ENCODE data around the gene CTSA.

DNA sequence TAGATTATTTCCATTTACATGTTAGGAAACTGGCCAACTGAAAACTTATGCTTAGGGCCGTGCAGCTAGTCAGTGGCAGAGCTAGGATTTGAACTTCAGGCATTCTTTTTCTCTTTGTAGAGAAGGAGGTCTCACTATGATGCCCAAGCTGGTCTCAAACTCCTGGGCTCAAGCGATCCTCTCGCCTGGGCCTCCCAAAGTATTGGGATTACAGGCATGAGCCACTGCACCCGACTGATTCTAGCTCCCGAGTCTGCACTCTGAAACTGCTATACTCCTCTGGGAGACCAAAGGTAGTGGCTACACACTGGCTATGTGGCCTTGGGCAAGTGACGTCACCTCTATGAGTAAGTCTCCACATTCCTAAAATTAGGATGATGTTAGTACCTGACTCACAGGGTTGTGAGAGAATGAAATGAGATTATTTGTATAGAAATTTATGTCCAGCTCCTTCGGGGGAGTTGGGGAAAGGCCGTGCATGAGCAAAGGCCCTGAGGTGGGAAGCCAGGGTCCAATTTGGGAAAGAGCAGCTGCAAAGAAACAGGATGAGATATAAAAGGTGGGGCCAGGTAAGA lies 14.5 kb downstream of the CTSA start:
- TF ChIP-seq, protein P1, sequence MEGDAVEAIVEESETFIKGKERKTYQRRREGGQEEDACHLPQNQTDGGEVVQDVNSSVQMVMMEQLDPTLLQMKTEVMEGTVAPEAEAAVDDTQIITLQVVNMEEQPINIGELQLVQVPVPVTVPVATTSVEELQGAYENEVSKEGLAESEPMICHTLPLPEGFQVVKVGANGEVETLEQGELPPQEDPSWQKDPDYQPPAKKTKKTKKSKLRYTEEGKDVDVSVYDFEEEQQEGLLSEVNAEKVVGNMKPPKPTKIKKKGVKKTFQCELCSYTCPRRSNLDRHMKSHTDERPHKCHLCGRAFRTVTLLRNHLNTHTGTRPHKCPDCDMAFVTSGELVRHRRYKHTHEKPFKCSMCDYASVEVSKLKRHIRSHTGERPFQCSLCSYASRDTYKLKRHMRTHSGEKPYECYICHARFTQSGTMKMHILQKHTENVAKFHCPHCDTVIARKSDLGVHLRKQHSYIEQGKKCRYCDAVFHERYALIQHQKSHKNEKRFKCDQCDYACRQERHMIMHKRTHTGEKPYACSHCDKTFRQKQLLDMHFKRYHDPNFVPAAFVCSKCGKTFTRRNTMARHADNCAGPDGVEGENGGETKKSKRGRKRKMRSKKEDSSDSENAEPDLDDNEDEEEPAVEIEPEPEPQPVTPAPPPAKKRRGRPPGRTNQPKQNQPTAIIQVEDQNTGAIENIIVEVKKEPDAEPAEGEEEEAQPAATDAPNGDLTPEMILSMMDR (IDR thresholded peaks at IDR 0.05; ENCODE audit: low read depth, low read length, poor library complexity, severe bottlenecking), result no peak
- TF ChIP-seq EZH2phosphoT487 (IDR thresholded peaks at IDR 0.05; ENCODE audit: borderline replicate concordance, low read length), result no peak
